ENCODE results near the gene NUP58. TPM values are rescaled to one million over a fixed set of nuclear protein-coding genes. Genes with fewer than 3 reads are reported as not detected.
"Not testable (repeated sequence)": the region's sequence is repeated elsewhere in the genome, so short reads cannot be mapped to it uniquely, and the experiment has no call there.

The NUP58 gene
- total RNA-seq, 1 experiment from 2014 or later = 85.9 TPM

DNA sequence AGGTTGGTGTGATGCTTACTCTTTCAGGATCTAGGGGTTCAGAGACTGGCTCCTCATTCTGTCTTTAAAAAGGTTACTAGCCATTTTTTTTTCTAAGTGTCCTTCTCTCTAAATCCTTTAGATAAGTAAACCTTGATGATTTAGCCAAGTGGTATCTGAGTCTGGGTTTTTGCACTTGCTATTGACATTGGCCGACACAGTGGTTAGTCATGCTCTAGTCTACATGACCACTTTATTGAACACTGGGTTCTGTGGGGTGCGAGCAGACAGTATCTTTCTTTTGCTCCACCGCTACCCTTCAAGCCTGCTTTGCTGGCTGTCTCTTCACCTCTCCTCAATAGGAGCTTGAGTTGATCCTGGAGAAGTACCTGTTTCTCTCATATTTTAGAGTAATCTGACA, 6.2 kb upstream of the NUP58 start:
- in situ Hi-C loops (cut with HindIII; ENCODE audit: low pct_unique_long_range_greater_than_20kb, low sequenced_read_pairs) = no loop called here

DNA sequence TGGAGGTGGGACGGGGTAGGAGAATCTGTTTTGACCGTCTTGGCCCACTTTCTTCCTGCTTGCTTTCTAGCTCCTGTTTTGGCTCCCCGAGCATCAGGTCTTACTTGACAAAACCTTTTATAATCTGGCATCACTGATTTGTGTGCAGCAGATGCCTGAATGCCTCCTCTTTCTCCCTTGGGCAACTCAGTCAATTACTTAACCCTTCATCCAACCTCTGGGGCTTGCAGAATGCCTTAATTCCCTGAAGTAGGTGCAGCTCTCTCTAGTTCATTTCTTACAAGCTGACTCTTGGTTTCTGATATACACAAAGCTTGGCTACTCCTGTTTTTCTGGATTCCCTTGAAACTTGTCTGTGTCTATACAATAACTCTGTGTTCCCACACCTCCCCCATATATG, 5.7 kb upstream of the NUP58 start:
- in situ Hi-C loops (cut with HindIII; ENCODE audit: low pct_unique_long_range_greater_than_20kb, low sequenced_read_pairs) = no loop called here

More for the DNA sequence above, 6.2 kb upstream of the NUP58 start:
- no peak for DNase-seq (ENCODE audit: low read depth, low spot score)

DNA sequence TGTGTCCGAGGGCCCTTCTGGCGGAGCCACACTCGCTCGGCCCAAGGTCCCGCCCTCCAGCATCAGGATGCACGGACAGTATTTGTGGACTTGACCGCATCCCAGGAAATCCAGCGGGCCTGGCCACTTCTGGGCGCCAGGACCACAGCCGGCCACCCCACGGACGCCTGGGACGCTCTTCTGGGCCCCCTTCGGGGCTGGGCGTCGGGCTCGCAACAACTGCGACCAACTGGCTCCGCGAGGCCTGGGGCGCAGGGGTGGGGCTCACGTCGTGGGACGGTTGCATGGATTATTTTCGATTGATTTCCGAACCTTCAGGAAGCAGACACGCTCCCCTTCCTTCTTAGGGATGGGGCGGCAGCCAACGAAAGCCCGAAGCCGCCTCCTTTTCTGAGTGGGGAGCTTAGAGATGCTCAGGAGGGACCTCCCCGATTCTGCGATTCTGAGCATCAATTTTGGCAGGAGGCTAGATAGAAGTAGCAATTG, 521 bp upstream of the NUP58 start:
- in situ Hi-C loops (cut with HindIII; ENCODE audit: low pct_unique_long_range_greater_than_20kb, low sequenced_read_pairs) = no loop called here
- no peak for DNase-seq (ENCODE audit: low read depth, low spot score)

More for the DNA sequence above, 5.7 kb upstream of the NUP58 start:
- no peak for DNase-seq (ENCODE audit: low read depth, low spot score)

DNA sequence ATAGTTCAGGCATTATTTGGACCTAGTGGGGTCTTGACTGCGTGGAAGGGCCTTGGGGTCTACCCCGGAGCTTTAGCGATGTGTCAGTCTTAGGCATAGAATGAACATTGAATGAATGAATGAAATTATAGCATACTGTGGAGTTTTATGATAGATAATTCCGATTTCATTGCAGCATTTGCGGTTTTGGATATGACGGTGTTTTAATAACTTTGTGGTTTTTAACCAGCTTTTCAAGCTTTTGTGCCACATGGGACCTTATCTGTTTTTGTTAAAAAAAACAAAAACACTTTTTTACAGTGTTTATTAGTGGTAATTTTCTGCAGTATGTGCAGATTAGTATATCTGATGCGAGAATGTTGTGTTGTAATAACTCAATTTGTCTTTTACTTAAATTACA, 696 bp downstream of the NUP58 start:
- in situ Hi-C loops (cut with HindIII; ENCODE audit: low pct_unique_long_range_greater_than_20kb, low sequenced_read_pairs) = no loop called here
- no peak for DNase-seq (ENCODE audit: low read depth, low spot score)

DNA sequence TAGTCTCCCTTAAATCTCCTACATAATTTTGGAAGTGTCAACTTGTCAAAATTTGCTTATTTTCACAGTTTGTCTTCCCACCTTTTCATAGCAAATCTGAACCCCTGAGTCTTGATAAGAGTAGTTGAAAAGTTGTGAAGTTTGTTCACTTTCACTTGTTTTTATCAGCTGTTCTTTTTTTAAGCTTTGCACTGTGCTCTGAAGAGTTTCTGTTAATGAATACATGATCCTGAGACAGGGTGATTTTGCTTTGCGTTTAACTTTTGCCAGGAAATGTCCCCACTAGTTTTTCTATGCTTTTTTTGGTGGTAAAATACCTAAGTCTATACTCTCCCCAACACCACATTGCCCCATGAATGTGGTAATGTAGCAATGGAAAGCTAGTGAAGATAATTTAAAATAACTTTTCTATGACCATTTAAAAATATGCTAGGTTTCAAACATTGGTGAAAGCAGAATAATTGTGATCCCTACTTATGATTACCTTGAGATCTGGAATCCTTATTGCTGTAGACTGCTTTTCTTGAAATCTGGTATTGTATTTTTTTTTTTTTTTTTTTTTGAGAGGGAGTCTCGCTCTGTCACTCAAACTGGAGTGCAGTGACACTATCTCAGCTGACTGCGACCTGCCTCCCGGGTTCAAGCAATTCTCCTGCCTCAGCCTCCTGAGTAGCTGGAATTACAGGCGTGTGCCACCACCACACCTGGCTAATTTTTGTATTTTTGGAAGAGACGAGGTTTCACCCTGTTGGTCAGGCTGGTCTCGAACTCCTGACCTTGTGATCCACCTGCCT, 5.4 kb downstream of the NUP58 start:
- in situ Hi-C loops (cut with HindIII; ENCODE audit: low pct_unique_long_range_greater_than_20kb, low sequenced_read_pairs) = no loop called here
- DNase-seq (ENCODE audit: low read depth, low spot score) = no peak

DNA sequence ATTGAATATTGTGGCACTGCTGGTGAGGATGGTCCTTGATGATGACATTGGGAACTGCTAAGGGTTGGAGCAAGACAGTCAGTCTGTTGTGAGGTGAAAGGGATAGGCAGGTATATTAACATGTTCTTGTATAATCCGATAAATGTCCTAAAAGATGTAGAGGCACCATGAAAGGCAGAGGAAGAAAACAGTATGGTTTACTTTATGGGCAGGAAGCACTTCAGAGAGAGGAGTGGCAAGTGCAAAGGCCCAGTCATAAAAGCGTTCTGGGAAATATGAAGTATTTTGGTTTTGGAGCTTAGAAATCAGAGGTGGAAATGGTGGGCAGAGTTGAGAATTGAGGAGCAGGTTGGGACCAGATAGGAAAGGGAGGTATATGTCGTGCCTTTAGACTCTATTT, 9.5 kb downstream of the NUP58 start:
- in situ Hi-C loops (cut with HindIII; ENCODE audit: low pct_unique_long_range_greater_than_20kb, low sequenced_read_pairs) = no loop called here
- no peak for DNase-seq (ENCODE audit: low read depth, low spot score)

DNA sequence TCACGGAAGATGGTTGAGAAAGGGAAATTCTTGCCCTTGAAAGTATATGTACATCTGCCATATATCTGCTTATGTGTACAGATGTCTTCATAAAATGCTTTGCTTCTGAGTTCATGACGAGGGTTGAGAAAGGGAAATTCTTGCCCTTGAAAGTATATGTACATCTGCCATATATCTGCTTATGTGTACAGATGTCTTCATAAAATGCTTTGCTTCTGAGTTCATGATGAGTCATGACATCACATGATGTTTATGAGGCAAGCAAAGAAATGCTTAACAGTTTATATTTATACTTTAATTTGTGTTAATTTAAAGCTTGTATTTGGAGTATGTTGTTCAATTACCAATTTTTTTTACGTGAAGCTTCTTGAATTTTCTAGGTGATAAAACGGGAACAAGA, 17.5 kb downstream of the NUP58 start:
- DNase-seq (ENCODE audit: low read depth, low spot score) = peak; percentile 16
- in situ Hi-C loops (cut with HindIII; ENCODE audit: low pct_unique_long_range_greater_than_20kb, low sequenced_read_pairs) = not testable (repeated sequence)

DNA sequence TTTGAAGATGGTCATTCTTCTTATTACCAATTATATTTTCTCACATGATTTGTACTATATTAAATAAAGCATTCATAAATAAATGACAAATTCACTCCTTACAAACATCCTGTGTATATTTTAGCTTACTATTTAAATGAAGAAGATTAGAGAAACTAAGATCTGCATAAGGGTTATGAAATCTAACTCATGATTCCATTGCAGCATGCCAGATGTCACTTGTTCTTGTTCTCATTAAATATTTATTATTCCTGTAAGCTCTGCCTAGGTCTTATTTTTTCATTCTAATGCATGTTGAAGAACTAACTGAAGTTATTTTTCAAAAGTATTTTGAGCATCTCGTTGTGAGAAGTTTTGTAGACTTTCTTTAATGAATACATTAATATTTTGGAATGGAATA, 18.3 kb downstream of the NUP58 start:
- in situ Hi-C loops (cut with HindIII; ENCODE audit: low pct_unique_long_range_greater_than_20kb, low sequenced_read_pairs) = no loop called here

DNA sequence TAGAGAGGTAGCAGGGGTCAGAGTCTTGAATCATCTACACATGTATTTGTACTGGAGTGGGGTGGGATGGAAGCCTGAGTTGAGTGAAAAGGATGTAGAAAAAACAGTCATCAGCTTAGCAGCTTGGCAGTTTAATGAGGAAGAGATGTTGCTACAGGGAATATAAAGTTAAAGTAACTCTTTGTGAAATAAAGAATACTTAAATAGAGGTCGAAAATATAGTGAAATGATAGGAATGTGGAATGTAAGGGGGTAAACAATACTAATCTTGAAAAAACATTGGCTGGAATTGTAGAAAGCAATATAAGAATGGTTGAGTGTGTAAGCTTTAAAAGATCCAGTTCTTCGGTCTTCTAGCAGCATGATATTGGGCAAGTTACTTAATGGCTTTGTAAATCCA, 22.7 kb downstream of the NUP58 start:
- DNase-seq (ENCODE audit: low read depth, low spot score) = no peak
- in situ Hi-C loops (cut with HindIII; ENCODE audit: low pct_unique_long_range_greater_than_20kb, low sequenced_read_pairs) = no loop called here

More for the DNA sequence above, 18.3 kb downstream of the NUP58 start:
- no peak for DNase-seq (ENCODE audit: low read depth, low spot score)

DNA sequence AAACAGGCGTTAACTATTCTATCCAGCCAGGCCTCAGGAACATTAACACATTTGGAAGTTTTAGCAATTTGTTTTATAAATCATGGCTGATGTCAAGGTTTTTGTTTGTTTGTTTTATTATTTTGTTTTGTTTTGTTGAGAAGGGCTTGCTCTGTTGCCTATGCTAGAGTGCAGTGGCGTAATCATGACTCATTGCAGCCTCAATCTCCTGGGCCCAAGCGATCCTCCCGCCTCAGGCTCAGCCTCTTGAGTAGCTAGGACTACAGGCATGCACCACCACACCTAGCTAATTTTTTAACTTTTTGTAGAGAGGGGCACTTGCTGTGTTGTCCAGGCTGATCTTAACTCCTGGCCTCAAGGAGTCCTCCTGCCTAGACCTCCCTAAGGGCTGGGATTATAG, 28.3 kb downstream of the NUP58 start:
- in situ Hi-C loops (cut with HindIII; ENCODE audit: low pct_unique_long_range_greater_than_20kb, low sequenced_read_pairs) = no loop called here
- no peak for DNase-seq (ENCODE audit: low read depth, low spot score)

DNA sequence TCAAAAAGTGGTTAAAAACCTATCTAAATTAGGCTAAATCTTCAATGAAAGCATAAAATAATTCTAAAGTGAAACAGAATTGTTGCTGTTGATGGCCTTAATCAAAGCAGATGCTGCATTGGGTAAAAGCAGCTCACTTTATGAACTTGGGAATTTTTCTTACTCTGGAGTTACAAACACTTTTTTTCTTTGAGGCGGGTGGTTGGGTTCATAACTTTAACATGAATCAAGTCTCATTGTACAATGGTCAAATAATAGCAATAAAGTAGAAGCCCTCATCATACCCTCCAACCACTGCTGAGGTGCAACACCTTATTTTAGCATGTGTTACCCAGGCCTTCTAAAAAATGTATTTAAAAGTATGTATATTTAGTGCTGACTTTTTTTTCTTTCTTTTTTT, 29.1 kb downstream of the NUP58 start:
- DNase-seq (ENCODE audit: low read depth, low spot score) = no peak
- in situ Hi-C loops (cut with HindIII; ENCODE audit: low pct_unique_long_range_greater_than_20kb, low sequenced_read_pairs) = no loop called here

DNA sequence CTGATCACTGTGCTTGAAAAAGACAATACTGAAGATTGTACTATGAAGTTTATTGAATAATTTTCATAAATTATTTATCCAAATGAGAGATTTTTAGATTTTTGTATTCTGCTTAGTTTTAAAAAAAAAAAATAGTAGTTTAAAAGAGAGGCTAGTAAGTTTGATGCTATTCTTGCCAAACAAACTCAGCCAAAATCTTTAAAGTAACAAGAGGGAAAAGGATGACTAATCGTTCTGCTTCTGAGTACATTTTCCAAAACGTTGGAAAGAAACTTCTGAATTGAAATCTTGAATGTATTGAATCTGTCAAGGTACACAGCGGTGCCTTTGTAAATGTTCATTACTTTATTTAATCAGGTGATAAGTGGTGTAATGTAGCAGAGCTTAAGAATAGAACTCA, 34.4 kb downstream of the NUP58 start:
- in situ Hi-C loops (cut with HindIII; ENCODE audit: low pct_unique_long_range_greater_than_20kb, low sequenced_read_pairs) = no loop called here
- no peak for DNase-seq (ENCODE audit: low read depth, low spot score)

DNA sequence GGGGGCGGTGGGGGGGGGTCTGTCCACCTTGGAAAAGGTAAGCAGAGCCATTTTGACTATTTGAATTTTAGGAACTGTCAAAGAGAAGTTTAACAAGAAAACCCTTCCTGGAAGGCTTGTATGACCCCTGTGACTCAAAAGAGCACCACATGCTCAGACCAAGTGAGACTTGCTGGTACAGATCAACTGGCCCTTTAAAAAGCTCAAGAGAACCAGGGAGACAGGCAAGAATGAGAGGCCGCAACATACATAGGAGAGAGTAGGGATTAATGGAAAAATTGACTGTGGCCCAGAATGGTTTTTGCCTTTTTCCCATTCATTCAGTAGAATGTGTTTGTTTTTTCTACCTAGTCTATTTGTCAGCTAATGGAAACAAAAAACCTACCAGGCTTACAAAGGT, 44.2 kb downstream of the NUP58 start:
- in situ Hi-C loops (cut with HindIII; ENCODE audit: low pct_unique_long_range_greater_than_20kb, low sequenced_read_pairs) = no loop called here

DNA sequence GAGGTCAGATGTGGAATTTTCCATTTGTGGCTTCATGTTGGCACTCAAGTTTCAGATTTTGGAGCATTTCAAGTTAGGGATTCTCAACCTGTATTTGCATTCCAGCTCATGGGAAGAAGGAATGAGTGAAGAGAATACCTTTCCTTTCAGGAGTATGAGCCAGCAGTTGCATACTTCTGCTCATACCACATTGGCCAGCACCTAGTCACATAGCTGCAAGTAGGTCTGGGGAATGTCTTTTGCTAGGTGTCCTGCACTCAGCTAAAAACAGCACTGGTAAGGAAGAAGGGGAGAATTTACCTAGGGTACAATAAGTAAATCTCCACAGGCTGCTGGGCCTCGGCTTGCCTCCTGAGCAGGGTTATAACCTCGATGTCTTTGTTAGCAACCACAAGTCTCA, 45.7 kb downstream of the NUP58 start:
- in situ Hi-C loops (cut with HindIII; ENCODE audit: low pct_unique_long_range_greater_than_20kb, low sequenced_read_pairs) = no loop called here
- DNase-seq (ENCODE audit: low read depth, low spot score) = no peak

More for the DNA sequence above, 44.2 kb downstream of the NUP58 start:
- no peak for DNase-seq (ENCODE audit: low read depth, low spot score)

DNA sequence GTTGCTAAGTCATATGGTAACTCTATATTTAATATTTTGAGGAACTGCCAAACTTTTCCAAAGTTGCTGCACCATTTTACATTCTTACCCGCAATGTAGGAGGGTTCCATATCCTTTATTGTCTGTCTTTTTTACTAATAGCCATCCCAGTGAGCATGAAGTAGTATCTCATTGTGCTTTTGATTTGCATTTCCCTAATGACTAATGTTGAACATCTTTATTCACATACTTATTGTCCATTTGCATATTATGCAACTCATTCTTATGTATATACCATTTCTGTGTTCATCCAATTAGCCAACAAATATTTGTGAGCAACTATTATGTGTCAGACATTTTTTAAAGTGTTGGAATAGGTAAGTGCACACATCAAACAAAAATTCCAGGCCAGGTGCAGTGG, 50.0 kb downstream of the NUP58 start:
- no peak for DNase-seq (ENCODE audit: low read depth, low spot score)
- in situ Hi-C loops (cut with HindIII; ENCODE audit: low pct_unique_long_range_greater_than_20kb, low sequenced_read_pairs) = no loop called here

DNA sequence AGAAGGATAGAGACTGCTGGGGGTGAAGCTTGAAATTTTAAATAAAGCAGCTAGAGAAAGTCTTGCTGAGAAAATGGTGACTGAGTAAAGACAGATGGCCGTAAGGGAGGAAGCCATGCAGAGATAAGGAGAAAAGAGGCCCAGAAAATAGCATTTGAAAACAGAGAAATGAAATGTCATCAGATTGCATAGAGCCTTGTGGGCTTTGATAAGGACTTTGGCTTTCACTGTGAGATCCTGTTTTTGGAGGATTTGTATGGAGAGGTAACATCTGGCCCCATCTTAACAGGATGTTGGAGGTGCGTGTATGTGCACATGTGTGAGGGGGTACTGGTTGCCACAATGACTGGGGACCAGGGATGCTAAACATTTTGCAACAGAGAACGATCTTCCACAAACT, 50.8 kb downstream of the NUP58 start:
- in situ Hi-C loops (cut with HindIII; ENCODE audit: low pct_unique_long_range_greater_than_20kb, low sequenced_read_pairs) = no loop called here

DNA sequence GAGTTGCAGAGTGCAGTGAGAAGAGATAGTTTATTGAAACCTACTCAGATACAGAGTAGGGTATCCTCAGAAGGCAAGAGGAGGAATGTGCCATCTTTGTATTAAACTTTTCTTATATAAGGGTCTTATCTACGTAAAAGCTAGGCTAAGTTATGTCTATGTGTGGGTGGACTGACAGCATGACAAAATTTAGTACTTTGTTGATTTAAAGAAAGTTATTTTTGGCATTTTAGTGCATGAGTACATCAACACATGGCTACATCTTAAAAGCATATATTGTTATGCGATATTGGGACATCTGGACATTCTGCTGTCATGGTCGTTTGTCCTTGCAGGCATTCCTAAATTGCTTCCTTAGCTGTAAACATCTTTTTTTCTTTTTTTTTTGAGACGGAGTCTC, 51.4 kb downstream of the NUP58 start:
- no peak for DNase-seq (ENCODE audit: low read depth, low spot score)
- in situ Hi-C loops (cut with HindIII; ENCODE audit: low pct_unique_long_range_greater_than_20kb, low sequenced_read_pairs) = no loop called here

More for the DNA sequence above, 50.8 kb downstream of the NUP58 start:
- no peak for DNase-seq (ENCODE audit: low read depth, low spot score)

DNA sequence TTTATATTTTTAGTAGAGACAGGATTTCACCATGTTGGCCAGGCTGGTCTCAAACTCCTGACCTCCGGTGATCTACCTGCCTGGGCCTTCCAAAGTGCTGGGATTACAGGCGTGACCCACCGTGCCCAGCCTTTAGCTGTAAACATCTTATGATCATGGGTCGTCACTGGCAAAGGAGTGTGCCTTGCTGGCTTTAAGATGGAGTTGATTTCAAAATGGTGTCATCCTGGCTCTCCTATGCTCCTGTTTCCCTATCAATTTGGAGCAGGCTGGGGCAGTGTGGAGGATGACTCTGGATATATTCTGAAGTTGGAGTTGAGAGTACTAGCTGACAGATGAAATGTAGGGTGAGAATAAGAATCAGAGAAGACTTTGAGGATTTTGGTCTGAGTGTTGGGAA, 51.9 kb downstream of the NUP58 start:
- in situ Hi-C loops (cut with HindIII; ENCODE audit: low pct_unique_long_range_greater_than_20kb, low sequenced_read_pairs) = no loop called here

DNA sequence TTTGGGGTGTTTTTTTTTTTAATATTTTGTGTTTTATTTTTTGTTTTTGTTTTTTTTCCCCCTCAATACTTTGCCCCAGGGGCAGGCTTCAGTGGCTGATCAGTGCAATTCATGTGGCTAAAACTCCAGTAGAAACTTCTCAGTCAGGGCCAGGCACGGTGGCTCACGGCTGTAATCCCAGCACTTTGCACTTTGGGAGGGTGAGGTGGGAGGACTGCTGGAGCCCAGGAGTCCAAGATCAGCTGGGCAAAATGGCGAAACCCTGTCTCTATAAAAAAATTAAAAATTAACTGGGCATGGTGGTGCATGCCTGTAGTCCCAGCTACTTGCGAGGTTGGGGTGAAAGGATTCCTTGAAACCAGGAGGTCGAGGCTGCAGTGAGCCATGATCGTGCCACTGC, 53.0 kb downstream of the NUP58 start:
- in situ Hi-C loops (cut with HindIII; ENCODE audit: low pct_unique_long_range_greater_than_20kb, low sequenced_read_pairs) = no loop called here
- DNase-seq (ENCODE audit: low read depth, low spot score) = no peak

More for the DNA sequence above, 51.9 kb downstream of the NUP58 start:
- no peak for DNase-seq (ENCODE audit: low read depth, low spot score)

All from SK-MEL-5 (cell line).